ENCODE data around the gene KCTD17. TPM values are rescaled to one million over a fixed set of nuclear protein-coding genes. Genes with fewer than 3 reads are reported as not detected.

KCTD17 gene
- total RNA-seq, 4 donors from 2014 or later = 7.4 to 24.7 (median 20.2) TPM

DNA sequence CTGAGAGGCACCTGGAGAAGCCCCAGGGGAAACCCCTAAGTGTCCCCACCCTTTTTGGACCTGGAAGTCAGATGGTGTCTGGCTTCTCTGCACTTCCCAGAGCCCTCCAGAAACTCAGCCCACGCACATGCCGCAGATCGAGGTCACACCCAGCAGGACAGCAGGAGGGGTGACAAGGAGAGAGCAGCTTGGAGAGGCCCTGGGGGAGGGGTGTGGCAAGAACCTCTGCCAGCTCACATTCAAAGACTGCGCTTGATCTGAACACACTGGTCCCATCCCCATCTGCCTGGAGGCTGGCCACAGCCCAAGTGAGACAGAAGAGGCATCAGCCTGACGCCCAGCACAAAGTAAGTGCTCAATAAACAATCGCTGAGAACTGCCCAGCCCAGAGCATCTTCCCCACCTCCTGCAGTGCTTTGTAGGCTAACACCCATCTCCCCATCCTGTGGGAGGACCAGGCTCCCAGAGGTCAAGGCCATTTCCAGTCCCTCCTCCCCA is 36.6 kb downstream of the KCTD17 start:
- WGBS, 2 donors = 36 to 42% methylated on average over 6 of the region's 6 CpGs
- DNase-seq (ENCODE audit: low spot score in 2 of 2) = no peak
- Histone ChIP-seq H3K9me3 (no peaks in the 10 kb centered on the region), H3K27me3 (peaks cover 0 to 39% of the 10 kb centered on the region in 2 donors), H3K4me1 (no peaks in the 10 kb centered on the region), H3K36me3 (no peaks in the 10 kb centered on the region), H3K27ac (no peak overlapping the region), H3K4me3 (no peak overlapping the region)
- TF ChIP-seq EP300 (IDR thresholded peaks at IDR 0.05) = no peak
- no peak for TF ChIP-seq POLR2A (IDR thresholded peaks at IDR 0.05)
- TF ChIP-seq, protein P1, sequence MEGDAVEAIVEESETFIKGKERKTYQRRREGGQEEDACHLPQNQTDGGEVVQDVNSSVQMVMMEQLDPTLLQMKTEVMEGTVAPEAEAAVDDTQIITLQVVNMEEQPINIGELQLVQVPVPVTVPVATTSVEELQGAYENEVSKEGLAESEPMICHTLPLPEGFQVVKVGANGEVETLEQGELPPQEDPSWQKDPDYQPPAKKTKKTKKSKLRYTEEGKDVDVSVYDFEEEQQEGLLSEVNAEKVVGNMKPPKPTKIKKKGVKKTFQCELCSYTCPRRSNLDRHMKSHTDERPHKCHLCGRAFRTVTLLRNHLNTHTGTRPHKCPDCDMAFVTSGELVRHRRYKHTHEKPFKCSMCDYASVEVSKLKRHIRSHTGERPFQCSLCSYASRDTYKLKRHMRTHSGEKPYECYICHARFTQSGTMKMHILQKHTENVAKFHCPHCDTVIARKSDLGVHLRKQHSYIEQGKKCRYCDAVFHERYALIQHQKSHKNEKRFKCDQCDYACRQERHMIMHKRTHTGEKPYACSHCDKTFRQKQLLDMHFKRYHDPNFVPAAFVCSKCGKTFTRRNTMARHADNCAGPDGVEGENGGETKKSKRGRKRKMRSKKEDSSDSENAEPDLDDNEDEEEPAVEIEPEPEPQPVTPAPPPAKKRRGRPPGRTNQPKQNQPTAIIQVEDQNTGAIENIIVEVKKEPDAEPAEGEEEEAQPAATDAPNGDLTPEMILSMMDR (IDR thresholded peaks at IDR 0.05) = no peak

DNA sequence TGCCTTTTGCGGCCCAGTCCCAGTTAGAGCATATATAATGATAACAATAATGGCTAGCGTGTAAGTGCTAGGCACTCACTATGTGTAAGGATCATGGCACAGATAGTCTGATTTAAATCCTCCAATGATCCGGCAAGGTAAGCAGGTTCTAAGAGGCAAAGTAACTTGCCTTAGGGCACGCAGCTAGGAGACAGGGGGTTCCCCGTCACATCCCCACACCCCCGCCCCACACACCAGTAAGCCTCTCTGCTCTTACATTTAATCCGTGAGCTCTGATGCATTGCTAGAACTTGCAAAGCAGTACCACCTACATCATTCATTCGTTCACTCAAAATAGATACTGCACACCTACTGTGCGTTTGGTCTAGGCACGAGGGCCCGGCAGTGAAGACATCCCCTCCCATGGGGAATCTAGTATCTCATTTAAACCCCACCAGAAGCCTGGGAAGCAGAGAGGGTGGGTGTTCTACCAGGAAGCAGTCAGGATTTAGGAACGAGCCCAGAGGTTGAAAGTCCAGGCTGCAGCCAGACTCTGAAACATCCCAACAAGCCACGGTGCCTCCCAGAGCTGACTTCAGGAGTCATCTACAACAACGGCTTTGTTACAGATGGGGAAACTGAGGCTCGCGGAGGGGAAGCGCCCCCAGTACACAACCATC is 37.3 kb downstream of the KCTD17 start:
- H3K27ac ChIP-seq = no peak overlapping the region
- TF ChIP-seq, protein P1 (IDR thresholded peaks at IDR 0.05) = no peak
- no peak for TF ChIP-seq POLR2A (IDR thresholded peaks at IDR 0.05)
- TF ChIP-seq EP300 (IDR thresholded peaks at IDR 0.05) = no peak
- no peaks in the 10 kb centered on the region for H3K36me3 ChIP-seq
- no peak for DNase-seq (ENCODE audit: low spot score in 2 of 2)
- H3K4me3 ChIP-seq = no peak overlapping the region
- WGBS, 2 donors = 76 to 79% methylated on average over 17 of the region's 17 CpGs
- no peaks in the 10 kb centered on the region for H3K4me1 ChIP-seq
- H3K9me3 ChIP-seq = no peaks in the 10 kb centered on the region
- peaks cover 0 to 39% of the 10 kb centered on the region in 2 donors for H3K27me3 ChIP-seq

DNA sequence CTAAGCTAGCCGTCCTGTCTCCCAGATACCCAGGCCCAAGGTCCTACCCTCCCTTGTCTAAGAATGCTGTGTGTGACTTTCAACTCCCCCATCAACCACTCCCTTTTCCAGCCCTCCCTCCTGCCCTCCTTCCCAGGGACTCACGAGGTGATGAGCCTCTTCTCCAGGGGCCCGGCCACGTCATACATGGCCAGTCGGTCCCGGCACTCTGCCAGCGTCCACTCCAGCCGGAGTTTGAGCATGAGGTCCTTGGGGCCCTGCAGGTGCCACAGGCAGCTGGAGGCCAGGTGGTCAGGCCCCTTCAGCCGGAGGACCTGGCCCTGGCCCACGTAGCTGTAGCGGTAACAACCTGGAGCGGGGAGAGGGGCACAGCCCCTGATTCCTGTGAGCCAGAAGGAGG is 37.9 kb downstream of the KCTD17 start:
- H3K36me3 ChIP-seq = no peaks in the 10 kb centered on the region
- WGBS, 2 donors = 51 to 55% methylated on average over 7 to 9 of the region's 12 CpGs
- no peak for TF ChIP-seq POLR2A (IDR thresholded peaks at IDR 0.05)
- TF ChIP-seq, protein P1 (IDR thresholded peaks at IDR 0.05) = no peak
- no peak for TF ChIP-seq EP300 (IDR thresholded peaks at IDR 0.05)
- no peak for DNase-seq (ENCODE audit: low spot score in 2 of 2)
- peaks cover 0 to 39% of the 10 kb centered on the region in 2 donors for H3K27me3 ChIP-seq
- H3K9me3 ChIP-seq = no peaks in the 10 kb centered on the region
- no peak overlapping the region for H3K27ac ChIP-seq
- no peaks in the 10 kb centered on the region for H3K4me1 ChIP-seq
- H3K4me3 ChIP-seq = no peak overlapping the region

DNA sequence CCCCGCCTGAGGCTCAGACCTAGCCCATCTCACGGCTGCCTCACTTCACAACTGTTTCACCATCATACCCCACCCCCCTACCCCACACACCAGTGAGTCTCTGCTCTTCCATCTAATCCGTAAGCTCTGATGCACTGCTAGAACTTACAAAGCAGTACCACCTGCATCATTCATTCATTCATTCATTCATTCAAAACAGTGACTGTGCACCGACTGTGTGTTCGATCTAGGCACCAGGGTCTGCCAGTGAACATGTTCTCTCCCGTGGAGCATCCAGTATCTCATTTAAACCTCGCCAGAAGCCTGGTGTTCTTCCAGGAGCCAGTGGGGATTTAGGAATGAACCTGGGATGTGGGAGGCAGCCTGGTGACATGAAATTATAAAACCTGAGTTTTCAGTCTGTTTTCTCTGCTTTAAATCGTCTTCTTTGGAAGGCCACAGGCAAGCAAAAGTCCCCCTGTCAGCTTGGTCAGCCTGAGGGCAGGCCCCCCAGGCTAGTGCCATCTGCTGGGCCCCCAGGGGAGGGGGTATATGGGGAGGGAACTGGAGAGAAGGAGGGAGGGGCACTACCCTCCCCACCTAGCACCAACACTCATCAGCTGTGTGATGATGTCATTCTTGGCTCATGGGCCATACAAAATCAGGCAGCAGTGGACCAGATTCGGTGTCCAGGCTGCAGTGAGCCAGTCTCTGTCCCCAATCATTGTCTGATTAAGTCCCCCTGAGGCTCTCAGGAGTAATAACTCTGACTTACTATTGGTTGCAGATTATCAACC is 39.6 kb downstream of the KCTD17 start:
- Histone ChIP-seq H3K9me3 (no peaks in the 10 kb centered on the region), H3K4me1 (no peaks in the 10 kb centered on the region), H3K27ac (no peak overlapping the region), H3K36me3 (no peaks in the 10 kb centered on the region), H3K27me3 (peaks cover 0 to 45% of the 10 kb centered on the region in 2 donors), H3K4me3 (no peak overlapping the region)
- DNase-seq (ENCODE audit: low spot score in 2 of 2) = no peak
- TF ChIP-seq, protein P1 (IDR thresholded peaks at IDR 0.05) = no peak
- TF ChIP-seq EP300 (IDR thresholded peaks at IDR 0.05) = no peak
- no peak for TF ChIP-seq POLR2A (IDR thresholded peaks at IDR 0.05)
- WGBS, 2 donors = 72 to 80% methylated on average over 9 of the region's 9 CpGs

DNA sequence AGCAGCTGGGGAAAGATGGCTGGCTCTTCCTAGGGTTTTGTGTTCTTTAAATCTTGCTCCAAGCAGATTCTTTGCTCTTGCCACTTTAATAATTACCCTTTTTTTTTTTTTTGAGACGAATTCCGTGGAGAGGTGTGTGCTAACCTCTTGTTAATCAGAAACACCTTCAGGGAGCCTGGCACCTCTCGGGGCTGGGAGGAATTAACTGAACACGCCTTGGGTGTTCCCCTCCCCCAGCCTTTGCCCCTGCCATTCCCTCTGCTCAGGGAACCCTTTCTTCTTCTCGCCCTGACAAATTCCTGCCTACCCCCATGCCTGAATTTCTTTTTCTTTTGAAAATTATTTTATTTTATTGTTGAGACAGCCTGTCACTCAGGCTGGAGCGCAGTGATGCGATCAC is 40.5 kb downstream of the KCTD17 start:
- Histone ChIP-seq H3K36me3 (no peaks in the 10 kb centered on the region), H3K27ac (no peak overlapping the region), H3K4me1 (no peaks in the 10 kb centered on the region), H3K9me3 (no peaks in the 10 kb centered on the region), H3K27me3 (peaks cover 0 to 45% of the 10 kb centered on the region in 2 donors), H3K4me3 (no peak overlapping the region)
- no peak for DNase-seq (ENCODE audit: low spot score in 2 of 2)
- no peak for TF ChIP-seq EP300 (IDR thresholded peaks at IDR 0.05)
- TF ChIP-seq, protein P1 (IDR thresholded peaks at IDR 0.05) = no peak
- TF ChIP-seq POLR2A (IDR thresholded peaks at IDR 0.05) = no peak
- 61 to 62% methylated on average over 7 of the region's 7 CpGs for WGBS, 2 donors

Data from tibial nerve (tissue), 4 donors.